SK-N-SH (cell line): ENCODE measurements around the gene PDGFRB. TPM values are rescaled to one million over a fixed set of nuclear protein-coding genes. Genes with fewer than 3 reads are reported as not detected.

Experiments
- CTCF ChIA-PET: fragments of 300-600, 350-600 bp; formaldehyde crosslinking; extraction: SDS; loops from one replicate; lab custom pipeline; 2021; lab: Yijun Ruan, JAX
- POLR2A ChIA-PET: fragments of 350-600 bp; sonication (Branson Sonifier 250); formaldehyde crosslinking; extraction: SDS; loops from one replicate; lab custom pipeline; 2020; ENCODE audit warnings: antibody characterized with exemption, inconsistent platforms; lab: Yijun Ruan, JAX
- DNase-seq: peaks from one replicate; pipeline ENCODE4 v3.0.0; 2012
- H2AFZ ChIP-seq: fragments of 200-600 bp; sonication (generic); 2 replicates; pipeline ENCODE4 v1.8.1; 2016; ENCODE audit warnings: antibody characterized with exemption, mild to moderate bottlenecking, low read depth
- H3F3A ChIP-seq: fragments of 200-600 bp; sonication (generic); replicated peaks from 2 replicates; pipeline ENCODE3; 2016; ENCODE audit warnings: antibody characterized with exemption, mild to moderate bottlenecking; ENCODE audit not compliant: insufficient read depth
- H3K27ac ChIP-seq, 2 experiments: fragments of 200-500 bp in 1 of 2; fragments of 200-600 bp in 1 of 2; sonication (Bioruptor generic) in 1 of 2; sonication (generic), shearing (Covaris generic) in 1 of 2; 2 replicates each; pipeline versions ENCODE4 v1.5.1 to v1.6.1; 2014 to 2016; ENCODE audit warnings: low read depth in 2 of 2, inconsistent platforms in 1 of 2, low read length in 1 of 2, mild to moderate bottlenecking in 1 of 2, mixed read lengths in 1 of 2
- H3K27me3 ChIP-seq: fragments of 200-600 bp; sonication (generic), shearing (Covaris generic); 2 replicates; pipeline ENCODE4 v1.6.1; 2016; ENCODE audit warnings: mixed run types; ENCODE audit not compliant: insufficient read depth
- H3K36me3 ChIP-seq, 2 experiments: fragments of 200-500 bp in 1 of 2; fragments of 200-600 bp in 1 of 2; sonication (Bioruptor generic) in 1 of 2; sonication (generic) in 1 of 2; replicated peaks in 1 of 2; 2 replicates each; pipeline versions ENCODE3 to v1.5.1; 2014 to 2016; ENCODE audit warnings: low read length in 1 of 2, mild to moderate bottlenecking in 1 of 2; ENCODE audit not compliant: insufficient read depth in 2 of 2, control insufficient read depth in 1 of 2
- H3K4me1 ChIP-seq, 2 experiments: fragments of 200-500 bp in 1 of 2; fragments of 200-600 bp in 1 of 2; sonication (Bioruptor generic) in 1 of 2; sonication (generic), shearing (Covaris generic) in 1 of 2; 2 replicates each; pipeline versions ENCODE4 v1.5.1 to v1.6.1; 2014 to 2016; ENCODE audit warnings: low read depth in 1 of 2, low read length in 1 of 2, mixed run types in 1 of 2; ENCODE audit not compliant: insufficient read depth in 2 of 2, control insufficient read depth in 1 of 2
- H3K4me2 ChIP-seq: fragments of 200-600 bp; sonication (generic), shearing (Covaris generic); 2 replicates; pipeline ENCODE4 v1.6.1; 2017; ENCODE audit warnings: mixed run types
- H3K4me3 ChIP-seq, 2 experiments: fragments of 200-500 bp in 1 of 2; fragments of 200-600 bp in 1 of 2; sonication (Bioruptor generic) in 1 of 2; sonication (generic), shearing (Covaris generic) in 1 of 2; 2 replicates each; pipeline versions ENCODE4 v1.5.1 to v1.8.1; 2014 to 2016; ENCODE audit warnings: low read depth in 2 of 2, inconsistent platforms in 1 of 2, low read length in 1 of 2, mild to moderate bottlenecking in 1 of 2, mixed read lengths in 1 of 2, moderate library complexity in 1 of 2
- H3K79me2 ChIP-seq: fragments of 200-600 bp; sonication (generic); 2 replicates; pipeline ENCODE4 v1.8.1; 2017; ENCODE audit warnings: mild to moderate bottlenecking; ENCODE audit not compliant: insufficient read depth
- H3K9ac ChIP-seq: fragments of 200-600 bp; sonication (generic); 2 replicates; pipeline ENCODE4 v1.6.1; 2017; ENCODE audit warnings: mixed run types
- H3K9me2 ChIP-seq: fragments of 200-600 bp; sonication (generic); 2 replicates; pipeline ENCODE4 v1.6.1; 2017; ENCODE audit warnings: mixed run types
- H3K9me3 ChIP-seq: fragments of 200-600 bp; sonication (generic); 2 replicates; pipeline ENCODE4 v1.6.1; 2017; ENCODE audit warnings: mixed run types, mild to moderate bottlenecking, moderate library complexity
- H4K20me1 ChIP-seq: fragments of 200-600 bp; sonication (generic); 2 replicates; pipeline ENCODE4 v1.6.1; 2017; ENCODE audit warnings: mild to moderate bottlenecking, mixed run types; ENCODE audit not compliant: insufficient read depth
- CTCF ChIP-seq: fragments of 200-600 bp; sonication (generic); IDR thresholded peaks from 2 replicates; pipeline ENCODE4 v1.6.1; 2017; ENCODE audit warnings: antibody characterized with exemption, mild to moderate bottlenecking, moderate library complexity
- ELF1 ChIP-seq: IDR thresholded peaks from 2 replicates; pipeline ENCODE4 v1.4.0; 2012
- EP300 ChIP-seq, 2 experiments: IDR thresholded peaks; 2 replicates each; pipeline versions ENCODE4 v1.4.0 to v1.6.1; 2012; ENCODE audit warnings: borderline replicate concordance in 1 of 2, low read depth in 1 of 2, low read length in 1 of 2
- EZH2phosphoT487 ChIP-seq: fragments of 200-600 bp; sonication (generic); IDR thresholded peaks from 2 replicates; pipeline ENCODE4 v1.6.1; 2017; ENCODE audit warnings: low read depth, mixed run types, mild to moderate bottlenecking, antibody characterized with exemption, moderate library complexity, borderline replicate concordance
- FOSL2 ChIP-seq: IDR thresholded peaks from 2 replicates; pipeline ENCODE4 v1.4.0; 2012; ENCODE audit warnings: low read depth, mild to moderate bottlenecking, moderate library complexity, borderline replicate concordance
- GABPA ChIP-seq: IDR thresholded peaks from 2 replicates; pipeline ENCODE4 v1.4.0; 2012; ENCODE audit warnings: low read depth, mild to moderate bottlenecking
- GATA2 ChIP-seq: sonication (generic); formaldehyde crosslinking; IDR thresholded peaks from 2 replicates; pipeline ENCODE4 v1.5.0; 2020; ENCODE audit warnings: mild to moderate bottlenecking, missing genetic modification reagents
- JUND ChIP-seq: IDR thresholded peaks from 2 replicates; pipeline ENCODE4 v1.4.0; 2012
- NRF1 ChIP-seq: IDR thresholded peaks from 2 replicates; pipeline ENCODE4 v1.6.1; 2012; ENCODE audit warnings: low read depth, mild to moderate bottlenecking, low read length
- PBX3 ChIP-seq: IDR thresholded peaks from 2 replicates; pipeline ENCODE4; 2012
- RFX5 ChIP-seq: IDR thresholded peaks from 2 replicates; pipeline ENCODE4 v1.6.1; 2012; ENCODE audit warnings: mild to moderate bottlenecking, improper control_type of control experiment, low read length
- RXRA ChIP-seq: IDR thresholded peaks from 2 replicates; pipeline ENCODE4 v1.4.0; 2012; ENCODE audit warnings: low read depth, mild to moderate bottlenecking, borderline replicate concordance
- TAF1 ChIP-seq: IDR thresholded peaks from 2 replicates; pipeline ENCODE4 v1.6.1; 2012; ENCODE audit warnings: low read depth, mild to moderate bottlenecking, low read length, moderate library complexity, borderline replicate concordance
- TCF12 ChIP-seq: IDR thresholded peaks from 2 replicates; pipeline ENCODE4 v1.4.0; 2012
- TEAD4 ChIP-seq: IDR thresholded peaks from 2 replicates; pipeline ENCODE4 v1.4.0; 2012; ENCODE audit warnings: mild to moderate bottlenecking, borderline replicate concordance; ENCODE audit not compliant: insufficient read depth
- YY1 ChIP-seq: IDR thresholded peaks from 2 replicates; pipeline ENCODE4 v1.4.0; 2012; ENCODE audit warnings: low read depth, mild to moderate bottlenecking
- WGBS: methylation state at CpG from one replicate; pipeline ENCODE4 v1.1.6; 2017; ENCODE audit warnings: low lambda C conversion rate; 5-methylcytosine and 5-hydroxymethylcytosine counted together
- polyA plus RNA-seq, 3 experiments: library from polyadenylated mRNA; depleted of rRNA; stranded (reverse); fragments of >200 nt; gene quantifications; 2 replicates each; pipeline ENCODE4 v1.2.3, GENCODE V29; 2012
- TF ChIP-seq, protein P1 (sequence below): IDR thresholded peaks from 2 replicates; pipeline ENCODE4 v1.6.1; 2012; ENCODE audit warnings: mild to moderate bottlenecking, low read depth, low read length, moderate library complexity

The PDGFRB gene
- polyA plus RNA-seq, 1 of the 3 experiments (the other 2 are of a cell fraction), result 32.1 TPM

GRCh38 chr5:150189326-150189725 lies 33.7 kb upstream of the PDGFRB start (continued):
- TF ChIP-seq TAF1 (no peak), FOSL2 (no peak), ELF1 (no peak), RXRA (no peak)

DNA sequence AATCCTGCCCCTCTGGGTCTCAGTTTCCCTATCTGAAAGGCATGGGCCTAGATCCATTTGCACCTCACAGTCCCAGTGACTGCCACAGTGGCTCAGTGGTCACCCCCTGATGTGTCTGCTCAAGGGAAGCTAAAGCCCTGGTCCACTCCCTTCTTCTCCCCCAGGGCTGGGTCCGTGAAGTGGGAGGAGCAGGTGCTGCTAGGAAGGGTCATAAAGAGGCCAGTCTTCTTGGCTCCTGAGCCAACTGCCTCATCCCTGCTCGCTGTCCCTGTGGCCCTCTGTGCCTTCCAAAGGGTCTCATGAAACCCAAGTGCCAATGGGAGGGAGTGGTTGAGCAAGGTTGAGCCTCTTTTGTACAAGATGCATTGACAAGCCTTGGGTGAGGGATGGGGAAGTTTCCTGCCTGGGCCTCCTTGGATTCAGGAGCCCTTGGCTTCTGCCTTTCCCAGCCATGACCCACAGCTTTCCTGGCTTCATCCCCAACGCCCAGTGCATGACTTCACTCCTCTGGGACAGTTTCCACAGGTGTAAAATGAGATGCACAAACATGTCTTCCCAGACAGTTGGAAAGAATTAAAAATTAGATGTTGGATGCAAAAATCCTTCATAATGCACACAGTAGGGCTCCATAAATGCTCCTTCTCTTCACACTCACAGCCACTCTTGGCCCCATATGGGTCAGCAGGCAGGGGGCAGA lies 32.6 kb upstream of the PDGFRB start:
- Histone ChIP-seq H3K79me2 (no peaks in the 10 kb centered on the region), H3K4me1 (peaks cover 0 to 4% of the 10 kb centered on the region in 2 experiments; a peak in 1 of 4 replicates), H3F3A (no peaks in the 10 kb centered on the region), H3K27me3 (peaks cover 39% of the 10 kb centered on the region), H4K20me1 (no peaks in the 10 kb centered on the region), H3K4me3 (no peak overlapping the region), H3K36me3 (no peaks in the 10 kb centered on the region), H3K9ac (no peak overlapping the region), H3K9me3 (no peaks in the 10 kb centered on the region), H3K27ac (no peak overlapping the region), H3K9me2 (no peaks in the 10 kb centered on the region), H3K4me2 (no peak overlapping the region), H2AFZ (no peak overlapping the region)
- ChIA-PET CTCF (interaction anchor here (0.7 to 3.3 kb wide), 6 partner anchors 10 to 58 kb away, joined by 3 to 12 read pairs (median 4); no protein-coding TSS in a partner anchor), POLR2A (no interaction called here)
- WGBS, result 10% methylated on average over 2 of the region's 3 CpGs
- no peak for TF ChIP-seq PBX3
- no peak for TF ChIP-seq NRF1
- TF ChIP-seq TEAD4, result no peak
- no peak for TF ChIP-seq GABPA
- no peak for TF ChIP-seq JUND
- TF ChIP-seq CTCF, result no peak
- TF ChIP-seq TCF12, result no peak
- no peak for TF ChIP-seq EP300 (IDR thresholded peaks at IDR 0.05; ENCODE audit: borderline replicate concordance in 1 of 2, low read depth in 1 of 2, low read length in 1 of 2)
- no peak for TF ChIP-seq GATA2 (CRISPR knock-in tag)
- no peak for DNase-seq

- H3K4me3 ChIP-seq, result no peak overlapping the region
- CTCF ChIA-PET, result interaction anchor here (0.8 to 3.3 kb wide), 5 partner anchors 9 to 31 kb away, joined by 3 to 12 read pairs (median 5); no protein-coding TSS in a partner anchor
- no peaks in the 10 kb centered on the region for H3K9me3 ChIP-seq
- H3K79me2 ChIP-seq, result no peaks in the 10 kb centered on the region
- H3K9me2 ChIP-seq, result no peaks in the 10 kb centered on the region
- 40% methylated on average over 4 of the region's 4 CpGs for WGBS
- no peaks in the 10 kb centered on the region for H3K36me3 ChIP-seq
- H3F3A ChIP-seq, result no peaks in the 10 kb centered on the region
- no peak overlapping the region for H2AFZ ChIP-seq
- no peaks in the 10 kb centered on the region for H4K20me1 ChIP-seq
- POLR2A ChIA-PET, result no interaction called here
- H3K4me1 ChIP-seq, result peaks cover 0 to 4% of the 10 kb centered on the region in 2 experiments; a peak in 1 of 4 replicates
- H3K9ac ChIP-seq, result no peak overlapping the region
- no peak overlapping the region for H3K27ac ChIP-seq
- DNase-seq, result peak; percentile 58
- H3K27me3 ChIP-seq, result peaks cover 33% of the 10 kb centered on the region
- no peak overlapping the region for H3K4me2 ChIP-seq
- TF ChIP-seq GABPA (no peak), RXRA (no peak), RFX5 (no peak), PBX3 (no peak), EZH2phosphoT487 (no peak), YY1 (no peak), FOSL2 (no peak), TAF1 (no peak), TCF12 (no peak), EP300 (IDR thresholded peaks at IDR 0.05; ENCODE audit: borderline replicate concordance in 1 of 2, low read depth in 1 of 2, low read length in 1 of 2) (no peak)
- TF ChIP-seq, protein P1, sequence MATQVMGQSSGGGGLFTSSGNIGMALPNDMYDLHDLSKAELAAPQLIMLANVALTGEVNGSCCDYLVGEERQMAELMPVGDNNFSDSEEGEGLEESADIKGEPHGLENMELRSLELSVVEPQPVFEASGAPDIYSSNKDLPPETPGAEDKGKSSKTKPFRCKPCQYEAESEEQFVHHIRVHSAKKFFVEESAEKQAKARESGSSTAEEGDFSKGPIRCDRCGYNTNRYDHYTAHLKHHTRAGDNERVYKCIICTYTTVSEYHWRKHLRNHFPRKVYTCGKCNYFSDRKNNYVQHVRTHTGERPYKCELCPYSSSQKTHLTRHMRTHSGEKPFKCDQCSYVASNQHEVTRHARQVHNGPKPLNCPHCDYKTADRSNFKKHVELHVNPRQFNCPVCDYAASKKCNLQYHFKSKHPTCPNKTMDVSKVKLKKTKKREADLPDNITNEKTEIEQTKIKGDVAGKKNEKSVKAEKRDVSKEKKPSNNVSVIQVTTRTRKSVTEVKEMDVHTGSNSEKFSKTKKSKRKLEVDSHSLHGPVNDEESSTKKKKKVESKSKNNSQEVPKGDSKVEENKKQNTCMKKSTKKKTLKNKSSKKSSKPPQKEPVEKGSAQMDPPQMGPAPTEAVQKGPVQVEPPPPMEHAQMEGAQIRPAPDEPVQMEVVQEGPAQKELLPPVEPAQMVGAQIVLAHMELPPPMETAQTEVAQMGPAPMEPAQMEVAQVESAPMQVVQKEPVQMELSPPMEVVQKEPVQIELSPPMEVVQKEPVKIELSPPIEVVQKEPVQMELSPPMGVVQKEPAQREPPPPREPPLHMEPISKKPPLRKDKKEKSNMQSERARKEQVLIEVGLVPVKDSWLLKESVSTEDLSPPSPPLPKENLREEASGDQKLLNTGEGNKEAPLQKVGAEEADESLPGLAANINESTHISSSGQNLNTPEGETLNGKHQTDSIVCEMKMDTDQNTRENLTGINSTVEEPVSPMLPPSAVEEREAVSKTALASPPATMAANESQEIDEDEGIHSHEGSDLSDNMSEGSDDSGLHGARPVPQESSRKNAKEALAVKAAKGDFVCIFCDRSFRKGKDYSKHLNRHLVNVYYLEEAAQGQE, result no peak
Observed at GRCh38 chr5:150186897-150187296, 31.3 kb upstream of the PDGFRB start.
